Activated CD8-positive, alpha-beta T cell treated with anti-CD3 and anti-CD28 coated beads for 36 hours (primary cell): ENCODE results near the gene CNPY4. TPM values are rescaled to one million over a fixed set of nuclear protein-coding genes. Genes with fewer than 3 reads are reported as not detected.

ENCODE experiments used
- ATAC-seq: fragments of 200-7000 bp; cut with Tn5 transposase; one replicate; pipeline ENCODE4 v1.10.0; 2021; ENCODE audit warnings: mild to moderate bottlenecking, moderate library complexity
- CTCF ChIA-PET: fragments of 350-600 bp; sonication (Branson Sonifier 250); formaldehyde crosslinking; loops from one replicate; lab custom pipeline; 2021; ENCODE audit warnings: antibody characterized with exemption; lab: Charles Lee
- POLR2A ChIA-PET: fragments of 350-600 bp; sonication (Branson Sonifier 250); formaldehyde crosslinking; loops from one replicate; lab custom pipeline; 2021; ENCODE audit warnings: antibody characterized with exemption; lab: Charles Lee
- DNase-seq: peaks from one replicate; pipeline ENCODE4 v3.0.0-alpha.2; 2020
- H3K27ac Mint-ChIP-seq: one replicate; pipeline ENCODE4 v1.8.0; 2021; ENCODE audit warnings: mild to moderate bottlenecking, mixed read lengths
- H3K27me3 Mint-ChIP-seq: one replicate; pipeline ENCODE4 v1.8.0; 2021; ENCODE audit warnings: mixed read lengths
- H3K36me3 Mint-ChIP-seq: one replicate; pipeline ENCODE4 v1.8.0; 2021; ENCODE audit warnings: low read depth, mixed read lengths
- H3K4me1 Mint-ChIP-seq: one replicate; pipeline ENCODE4 v1.8.0; 2021; ENCODE audit warnings: low read depth, mixed read lengths
- H3K4me3 Mint-ChIP-seq: one replicate; pipeline ENCODE4 v1.8.0; 2021; ENCODE audit warnings: mild to moderate bottlenecking, moderate library complexity, mixed read lengths
- H3K9me3 Mint-ChIP-seq: one replicate; pipeline ENCODE4 v1.8.0; 2021; ENCODE audit warnings: mixed read lengths
- intact Hi-C: fragments of 100-400 bp; cut with micrococcal nuclease; formaldehyde crosslinking; loops from one replicate; pipeline ENCODE4 v1.10.0; 2022
- total RNA-seq, 2 experiments: library from RNA; stranded (reverse); gene quantifications; one replicate each; pipeline ENCODE4 v1.2.3, GENCODE V29; 2021
- TF ChIP-seq, protein P1 (sequence below): fragments of 200-600 bp; IDR thresholded peaks from one replicate; pipeline ENCODE4 v1.8.0; 2022; ENCODE audit warnings: antibody characterized with exemption, mild to moderate bottlenecking

Gene CNPY4
- total RNA-seq, 2 experiments from 2014 or later, result 9.8 to 10.4 TPM

DNA sequence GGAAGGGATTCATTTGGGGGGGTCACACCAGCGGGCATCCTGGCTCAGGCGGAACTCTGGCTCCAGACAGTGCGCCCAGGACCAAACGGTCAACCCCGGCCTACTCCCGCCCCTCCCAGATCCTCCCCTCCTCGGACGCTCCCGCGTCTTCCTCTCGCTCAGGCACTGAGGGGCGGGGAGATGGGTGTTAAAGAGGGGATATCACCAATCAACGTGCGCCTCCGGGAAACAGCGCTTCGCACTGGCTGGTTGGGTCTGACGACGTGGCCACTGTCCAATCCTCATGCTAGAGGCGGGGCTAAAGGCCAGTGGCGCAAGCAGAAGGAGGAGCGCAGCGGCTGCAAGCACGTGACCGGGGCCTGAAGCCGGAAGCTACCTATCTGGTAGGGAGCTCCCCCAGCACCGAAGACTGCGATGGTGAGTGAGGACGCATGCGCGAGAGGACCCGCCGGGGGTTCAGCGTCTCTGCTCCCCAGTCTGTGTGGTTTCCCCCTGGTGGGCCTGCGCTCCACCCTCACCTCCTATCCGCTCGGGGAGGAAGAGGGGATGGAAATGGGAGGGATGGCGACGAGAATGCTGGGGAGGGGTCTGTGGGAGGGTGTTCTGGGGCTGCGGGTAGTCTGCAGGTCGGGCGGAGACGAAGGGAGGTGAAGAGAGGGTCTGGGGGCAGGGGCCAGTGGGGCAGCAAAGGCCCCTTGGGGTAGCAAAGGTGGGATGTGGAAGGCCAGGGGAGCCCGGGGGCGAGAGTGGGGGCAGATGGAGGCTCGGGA is 29.3 kb downstream of the CNPY4 start, which contains the start of gene LAMTOR4:
LAMTOR4 (plus strand) TSS at position 360 of the 770 bp plus-strand sequence; CDS start at position 415, 55 bp downstream.
- TF ChIP-seq, protein P1, sequence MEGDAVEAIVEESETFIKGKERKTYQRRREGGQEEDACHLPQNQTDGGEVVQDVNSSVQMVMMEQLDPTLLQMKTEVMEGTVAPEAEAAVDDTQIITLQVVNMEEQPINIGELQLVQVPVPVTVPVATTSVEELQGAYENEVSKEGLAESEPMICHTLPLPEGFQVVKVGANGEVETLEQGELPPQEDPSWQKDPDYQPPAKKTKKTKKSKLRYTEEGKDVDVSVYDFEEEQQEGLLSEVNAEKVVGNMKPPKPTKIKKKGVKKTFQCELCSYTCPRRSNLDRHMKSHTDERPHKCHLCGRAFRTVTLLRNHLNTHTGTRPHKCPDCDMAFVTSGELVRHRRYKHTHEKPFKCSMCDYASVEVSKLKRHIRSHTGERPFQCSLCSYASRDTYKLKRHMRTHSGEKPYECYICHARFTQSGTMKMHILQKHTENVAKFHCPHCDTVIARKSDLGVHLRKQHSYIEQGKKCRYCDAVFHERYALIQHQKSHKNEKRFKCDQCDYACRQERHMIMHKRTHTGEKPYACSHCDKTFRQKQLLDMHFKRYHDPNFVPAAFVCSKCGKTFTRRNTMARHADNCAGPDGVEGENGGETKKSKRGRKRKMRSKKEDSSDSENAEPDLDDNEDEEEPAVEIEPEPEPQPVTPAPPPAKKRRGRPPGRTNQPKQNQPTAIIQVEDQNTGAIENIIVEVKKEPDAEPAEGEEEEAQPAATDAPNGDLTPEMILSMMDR, result no peak
- POLR2A ChIA-PET, result interaction anchor here (0.6 to 1.7 kb wide), 5 partner anchors 9 to 73 kb away, joined by 3 to 6 read pairs (median 4); no protein-coding TSS in a partner anchor
- CTCF ChIA-PET, result interaction anchor here (0.8 to 5.5 kb wide), 9 partner anchors 10 to 258 kb away, joined by 3 to 27 read pairs (median 6); no protein-coding TSS in a partner anchor

DNA sequence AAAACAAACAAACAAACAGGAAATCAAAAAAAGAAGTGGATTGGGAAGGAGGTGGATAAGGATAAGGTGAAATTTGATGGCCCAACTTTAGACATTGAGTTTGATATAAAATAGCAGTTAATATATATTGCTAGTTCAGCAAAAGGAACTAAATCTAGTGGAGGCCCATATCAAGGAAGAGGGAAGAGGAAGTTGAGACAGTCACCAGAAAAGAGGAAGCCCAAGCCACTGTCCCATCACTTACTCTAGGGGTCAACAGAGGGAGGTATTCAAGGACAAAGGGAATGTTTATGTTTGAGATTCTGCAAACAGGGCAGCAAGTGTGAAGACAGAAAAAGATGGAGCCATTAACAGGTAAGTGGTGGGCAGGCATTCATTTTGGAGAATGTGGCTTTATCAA is 33.0 kb downstream of the CNPY4 start:
- POLR2A ChIA-PET, result interaction anchor here (1.1 kb wide), 1 partner anchor 9 kb away, joined by 3 read pairs; no protein-coding TSS in a partner anchor
- no peaks in the 10 kb centered on the region for H3K27me3 Mint-ChIP-seq
- H3K4me3 Mint-ChIP-seq, result no peak overlapping the region
- H3K9me3 Mint-ChIP-seq, result no peaks in the 10 kb centered on the region
- CTCF ChIA-PET, result interaction anchor here (0.6 kb wide), 1 partner anchor 20 kb away, joined by 4 read pairs; no protein-coding TSS in a partner anchor
- peaks cover 42% of the 10 kb centered on the region for H3K4me1 Mint-ChIP-seq
- DNase-seq (no peak), ATAC-seq (no peak)
- intact Hi-C loops, result no loop called here
- H3K27ac Mint-ChIP-seq, result peak overlapping the region; percentile 75
- TF ChIP-seq, protein P1, result no peak
- H3K36me3 Mint-ChIP-seq, result peaks cover 36% of the 10 kb centered on the region

More for the DNA sequence above, 29.3 kb downstream of the CNPY4 start, which contains the start of gene LAMTOR4:
- Mint-ChIP-seq H3K4me1 (peaks cover 26% of the 10 kb centered on the region), H3K36me3 (peaks cover 25% of the 10 kb centered on the region), H3K9me3 (no peaks in the 10 kb centered on the region), H3K27ac (peak within 1 kb of the TSS; percentile 99), H3K27me3 (no peaks in the 10 kb centered on the region), H3K4me3 (peak within 1 kb of the TSS; percentile 99)
- intact Hi-C loops, result loop anchor here (5.0 kb wide), 1 partner anchor 64 kb away; no protein-coding TSS in a partner anchor
- DNase-seq, result peak; percentile 99
- ATAC-seq, result peak; percentile 98

DNA sequence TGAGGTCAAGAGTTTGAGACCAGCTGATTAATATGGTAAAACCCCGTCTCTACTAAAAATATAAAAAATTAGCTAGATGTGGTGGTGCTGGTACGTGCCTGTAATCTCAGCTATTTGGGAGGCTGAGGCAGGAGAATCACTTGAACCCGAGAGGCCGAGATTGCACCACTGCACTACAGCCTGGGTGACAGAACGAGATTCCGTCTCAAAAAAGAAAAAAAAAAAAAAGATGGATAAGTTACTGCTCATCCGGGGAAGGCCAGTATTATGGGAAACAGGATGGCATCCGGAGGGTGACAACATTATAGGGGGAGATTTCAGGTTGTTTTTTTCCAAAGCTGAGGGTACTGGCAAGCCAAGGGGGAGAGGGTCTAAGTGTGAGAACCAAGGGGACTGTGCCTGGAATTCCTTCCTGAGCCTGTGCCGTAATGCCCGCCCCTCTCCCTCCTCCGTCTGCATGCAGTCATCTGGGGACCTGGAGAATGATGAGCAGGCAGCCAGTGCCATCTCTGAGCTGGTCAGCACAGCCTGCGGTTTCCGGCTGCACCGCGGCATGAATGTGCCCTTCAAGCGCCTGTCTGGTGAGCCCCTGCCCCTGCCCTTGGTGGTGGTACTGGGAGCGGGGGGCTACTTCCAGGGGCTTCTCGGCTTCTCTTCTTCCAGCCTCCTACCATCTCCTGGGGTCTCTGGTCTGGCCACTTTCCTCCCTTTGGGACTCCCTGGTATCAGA is 33.7 kb downstream of the CNPY4 start:
- ATAC-seq (no peak), DNase-seq (no peak)
- ChIA-PET POLR2A (interaction anchor here (1.1 kb wide), 1 partner anchor 9 kb away, joined by 3 read pairs; no protein-coding TSS in a partner anchor), CTCF (interaction anchor here (0.6 kb wide), 1 partner anchor 21 kb away, joined by 4 read pairs; no protein-coding TSS in a partner anchor)
- intact Hi-C loops, result no loop called here
- Mint-ChIP-seq H3K27ac (peak overlapping the region; percentile 42), H3K4me1 (peaks cover 46% of the 10 kb centered on the region), H3K4me3 (no peak overlapping the region), H3K27me3 (no peaks in the 10 kb centered on the region), H3K36me3 (peaks cover 39% of the 10 kb centered on the region), H3K9me3 (no peaks in the 10 kb centered on the region)
- TF ChIP-seq, protein P1, result no peak

DNA sequence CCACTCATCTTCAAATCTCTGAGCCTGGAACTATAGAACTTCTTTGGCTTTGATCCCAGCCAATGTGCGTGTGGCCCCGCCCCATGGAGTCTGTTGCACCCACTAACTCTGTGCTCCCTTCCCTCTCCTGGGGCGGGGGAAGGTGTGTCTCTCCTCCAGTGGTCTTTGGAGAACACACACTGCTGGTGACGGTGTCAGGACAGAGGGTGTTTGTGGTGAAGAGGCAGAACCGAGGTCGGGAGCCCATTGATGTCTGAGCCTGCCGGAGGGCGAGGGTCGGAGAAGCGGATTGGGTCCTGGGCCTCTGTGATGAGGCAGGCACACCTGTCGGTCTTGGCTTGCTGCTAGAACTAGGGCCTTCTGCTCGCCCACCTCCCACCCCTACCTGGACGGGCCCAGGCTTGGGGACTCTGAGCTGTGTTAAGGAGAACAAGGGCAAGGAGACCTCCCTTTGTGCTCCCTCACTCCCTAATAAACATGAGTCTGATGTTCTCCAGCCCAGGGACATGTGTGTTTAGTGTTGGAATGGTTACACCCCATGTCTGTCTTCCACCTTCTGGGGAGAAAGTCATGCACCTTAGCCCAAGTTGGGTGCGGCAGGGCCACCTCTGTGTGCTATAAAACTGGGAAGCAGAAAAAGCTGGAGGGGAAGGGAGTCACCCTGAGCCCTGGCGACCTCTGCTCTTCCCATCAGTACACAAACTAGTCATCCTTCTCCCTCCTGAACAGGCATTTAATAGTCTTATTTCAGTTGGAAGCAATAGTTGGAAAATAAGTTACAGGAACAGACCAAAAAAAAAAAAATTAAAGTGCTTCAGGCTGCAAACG is 34.5 kb downstream of the CNPY4 start:
- peaks cover 43% of the 10 kb centered on the region for H3K4me1 Mint-ChIP-seq
- H3K9me3 Mint-ChIP-seq, result no peaks in the 10 kb centered on the region
- peak overlapping the region; percentile 42 for H3K27ac Mint-ChIP-seq
- intact Hi-C loops, result no loop called here
- no peak for DNase-seq
- ATAC-seq, result no peak
- POLR2A ChIA-PET, result interaction anchor here (0.6 kb wide), 1 partner anchor 688 kb away, joined by 4 read pairs; no protein-coding TSS in a partner anchor
- H3K36me3 Mint-ChIP-seq, result peaks cover 36% of the 10 kb centered on the region
- no peak overlapping the region for H3K4me3 Mint-ChIP-seq
- CTCF ChIA-PET, result interaction anchor here (1.4 to 1.6 kb wide), 2 partner anchors 21 to 23 kb away, joined by 5 to 6 read pairs; no protein-coding TSS in a partner anchor
- TF ChIP-seq, protein P1, result no peak
- no peaks in the 10 kb centered on the region for H3K27me3 Mint-ChIP-seq
